K562 (cell line): ENCODE data around the gene MTA1. TPM values are rescaled to one million over a fixed set of nuclear protein-coding genes. Genes with fewer than 3 reads are reported as not detected.

Source experiments
- ATAC-seq: fragments of 200-7000 bp; cut with Tn5 transposase; 3 replicates; pipeline ENCODE4 v1.9.1; 2020; ENCODE audit warnings: moderate library complexity
- BruUV-seq: library from RNA; stranded (reverse); fragments of 400-500 nt; replicated peaks from 2 replicates; lab custom pipeline; 2021; lab: Mats Ljungman, UMichigan
- CTCF ChIA-PET: fragments of 300-600 bp; formaldehyde crosslinking; extraction: SDS; loops from one replicate; lab custom pipeline; 2021; ENCODE audit warnings: low intra/inter-chr PET ratio; lab: Yijun Ruan, JAX
- POLR2A ChIA-PET: fragments of 300-600, 350-650 bp; sonication (Branson Sonifier 250); formaldehyde crosslinking; extraction: SDS; loops from one replicate; lab custom pipeline; 2021; ENCODE audit warnings: antibody characterized with exemption, inconsistent platforms; lab: Yijun Ruan, JAX
- DNase-seq, 4 experiments: peaks; one replicate each; pipeline versions ENCODE4 v3.0.0 to v3.0.0-alpha.2; 2011 to 2018; ENCODE audit warnings: low spot score in 3 of 4, mixed read lengths in 3 of 4; ENCODE audit errors: extremely low read depth in 1 of 4
- FAIRE-seq: peaks from 2 replicates; lab custom pipeline; 2011; peaks lifted over from hg19 to GRCh38; lab: Jason Lieb, UNC
- H2AFZ ChIP-seq: 2 replicates; pipeline ENCODE4 v1.6.0; 2011; ENCODE audit warnings: low read depth, low read length, control low read depth, inconsistent platforms
- H3K27ac ChIP-seq: fragments of 200-600 bp; 3 replicates; pipeline ENCODE4 v1.8.0; 2011; ENCODE audit warnings: low read depth, mild to moderate bottlenecking, control low read depth, inconsistent platforms, low read length, moderate library complexity, mixed read lengths; ENCODE audit errors: extremely low read depth
- H3K27me3 ChIP-seq, 2 experiments: fragments of 300-600 bp in 1 of 2; 2 replicates in 1 of 2; 3 replicates in 1 of 2; pipeline versions ENCODE4 v1.6.0 to v1.8.0; 2011; ENCODE audit warnings: inconsistent platforms in 2 of 2, low read length in 2 of 2, mild to moderate bottlenecking in 1 of 2, mixed read lengths in 1 of 2, moderate library complexity in 1 of 2; ENCODE audit not compliant: control insufficient read depth in 2 of 2, insufficient read depth in 2 of 2
- H3K36me3 ChIP-seq: fragments of 300-600 bp; 3 replicates; pipeline ENCODE4 v1.8.0; 2011; ENCODE audit warnings: mild to moderate bottlenecking, low read length, inconsistent platforms; ENCODE audit not compliant: control insufficient read depth, insufficient read depth
- H3K4me1 ChIP-seq, 2 experiments: fragments of 200-600 bp in 1 of 2; replicated peaks in 1 of 2; 2 replicates in 1 of 2; 3 replicates in 1 of 2; pipeline versions ENCODE4 v1.5.1 to v1.8.0; 2011; ENCODE audit warnings: inconsistent platforms in 2 of 2, low read length in 2 of 2, mild to moderate bottlenecking in 1 of 2, mixed read lengths in 1 of 2, moderate library complexity in 1 of 2; ENCODE audit not compliant: control insufficient read depth in 2 of 2, insufficient read depth in 2 of 2
- H3K4me2 ChIP-seq: 2 replicates; pipeline ENCODE4 v1.6.1; 2011; ENCODE audit warnings: low read length, control low read depth, inconsistent platforms, mixed read lengths; ENCODE audit not compliant: insufficient read depth
- H3K4me3 ChIP-seq: fragments of 200-600 bp; sonication (generic), shearing (Covaris generic); 2 replicates; pipeline ENCODE4 v1.5.1; 2016; ENCODE audit warnings: control low read depth, inconsistent platforms
- H3K79me2 ChIP-seq: fragments of 200-600 bp; 3 replicates; pipeline ENCODE4 v1.8.0; 2011; ENCODE audit warnings: low read length, inconsistent platforms; ENCODE audit not compliant: control insufficient read depth, insufficient read depth
- H3K9ac ChIP-seq, 2 experiments: 2 replicates each; pipeline versions ENCODE4 v1.6.0 to v1.6.1; 2011; ENCODE audit warnings: low read depth in 2 of 2, low read length in 2 of 2, control low read depth in 1 of 2, inconsistent platforms in 1 of 2, mild to moderate bottlenecking in 1 of 2, mixed read lengths in 1 of 2; ENCODE audit not compliant: insufficient read depth in 1 of 2
- H3K9me1 ChIP-seq: one replicate; pipeline ENCODE4 v1.6.0; 2011; ENCODE audit warnings: inconsistent platforms, mild to moderate bottlenecking, low read length, moderate library complexity; ENCODE audit not compliant: control insufficient read depth, insufficient read depth
- H3K9me3 ChIP-seq: replicated peaks from 2 replicates; pipeline ENCODE4 v1.5.1; 2011; ENCODE audit warnings: low read depth, low read length, inconsistent platforms; ENCODE audit not compliant: control insufficient read depth, insufficient read depth
- H4K20me1 ChIP-seq: replicated peaks from 2 replicates; pipeline ENCODE4 v1.6.1; 2011; ENCODE audit warnings: low read length, inconsistent platforms, mixed read lengths; ENCODE audit not compliant: control insufficient read depth, insufficient read depth
- ARID3A ChIP-seq: IDR thresholded peaks from 2 replicates; pipeline ENCODE4 v1.6.1; 2012; ENCODE audit warnings: low read depth, low read length, improper control_type of control experiment, borderline replicate concordance
- E2F3 ChIP-seq: fragments of 250-450 bp; sonication (Bioruptor Pico); IDR thresholded peaks from 2 replicates; pipeline ENCODE4 v1.4.0; 2020; ENCODE audit warnings: mild to moderate bottlenecking
- PCBP2 ChIP-seq: fragments of 200-400 bp; formaldehyde crosslinking; IDR thresholded peaks from 2 replicates; pipeline ENCODE4 v1.6.1; 2018; ENCODE audit warnings: low read length, low read depth, mild to moderate bottlenecking, moderate library complexity; ENCODE audit not compliant: poor library complexity, severe bottlenecking
- PHTF2 ChIP-seq: fragments of 250-450 bp; sonication (Bioruptor Pico); IDR thresholded peaks from 2 replicates; pipeline ENCODE4 v1.5.0; 2021; ENCODE audit warnings: mild to moderate bottlenecking
- POLR2H ChIP-seq: IDR thresholded peaks from 2 replicates; pipeline ENCODE4 v1.6.1; 2016; ENCODE audit warnings: missing genetic modification characterization, low read depth, mild to moderate bottlenecking, control low read depth, missing compliant biosample characterization, moderate library complexity
- PREB ChIP-seq: sonication (generic); formaldehyde crosslinking; IDR thresholded peaks from 2 replicates; pipeline ENCODE4 v1.8.1; 2023; ENCODE audit warnings: mild to moderate bottlenecking, missing genetic modification reagents
- SP2 ChIP-seq: IDR thresholded peaks from 2 replicates; pipeline ENCODE4 v1.6.1; 2011; ENCODE audit warnings: mild to moderate bottlenecking, low read depth, low read length, moderate library complexity; ENCODE audit not compliant: poor library complexity, severe bottlenecking; ENCODE audit errors: extremely low read depth
- ZNF431 ChIP-seq: sonication (generic); formaldehyde crosslinking; IDR thresholded peaks from 2 replicates; pipeline ENCODE4 v1.8.0; 2022; ENCODE audit warnings: mild to moderate bottlenecking, missing genetic modification reagents
- ZNF740 ChIP-seq, 3 experiments: fragments of 200-800 bp in 1 of 3; sonication (Bioruptor generic) in 1 of 3; sonication (generic) in 1 of 3; formaldehyde crosslinking in 1 of 3; IDR thresholded peaks; 2 replicates each; pipeline versions ENCODE4 v1.6.1 to v1.8.0; 2016 to 2022; ENCODE audit warnings: mild to moderate bottlenecking in 2 of 3, missing compliant biosample characterization in 2 of 3, missing genetic modification characterization in 2 of 3, missing genetic modification reagents in 1 of 3
- ZNF785 ChIP-seq: fragments of 250-450 bp; sonication (Bioruptor Pico); IDR thresholded peaks from 2 replicates; pipeline ENCODE4 v1.4.0; 2020; ENCODE audit warnings: mild to moderate bottlenecking
- ZZZ3 ChIP-seq: fragments of 450-650 bp; IDR thresholded peaks from 2 replicates; pipeline ENCODE4 v1.6.1; 2016; ENCODE audit warnings: antibody characterized with exemption, mild to moderate bottlenecking, moderate library complexity
- WGBS: fragments of 100-300 bp; shearing (Covaris generic); methylation state at CpG from one replicate; pipeline ENCODE4 v1.1.6; 2016; ENCODE audit warnings: low coverage, mixed read lengths; ENCODE audit not compliant: insufficient coverage; ENCODE audit errors: missing lambda C conversion rate; 5-methylcytosine and 5-hydroxymethylcytosine counted together
- in situ Hi-C: fragments of 300-500 bp; cut with MboI; formaldehyde crosslinking; loops from 4 replicates; pipeline ENCODE4 v1.15.0; 2018; ENCODE audit warnings: inconsistent platforms, mixed read lengths
- intact Hi-C: fragments of 100-400 bp; cut with micrococcal nuclease; formaldehyde crosslinking; loops from 2 replicates; pipeline ENCODE4 v1.14.2; 2022
- polyA plus RNA-seq, 8 experiments: library from polyadenylated mRNA; depleted of rRNA in 4 of 8; stranded (reverse) in 5 of 8; unstranded in 3 of 8; fragments of >200 nt; fragmentation: Nextera tagmentation in 2 of 8; fragmentation: Illumina TruSeq in 1 of 8; extraction: Ambion mirVana in 2 of 8; extraction: Trizol in 1 of 8; gene quantifications; 2 replicates each; pipeline versions ENCODE4 v1.2.1 to v1.2.3, GENCODE V29; 2011 to 2014; ENCODE audit warnings: inconsistent platforms in 1 of 8, missing spikeins in 1 of 8
- total RNA-seq, 7 experiments: library from RNA; depleted of rRNA in 6 of 7; stranded (reverse); fragments of >200 nt in 6 of 7; fragmentation: Illumina TruSeq in 2 of 7; extraction: Trizol in 2 of 7; gene quantifications; 2 replicates each; pipeline versions ENCODE4 v1.2.1 to v1.2.3, GENCODE V29; 2011 to 2021; ENCODE audit warnings: low replicate concordance in 1 of 7

MTA1 gene
- total and polyA plus RNA-seq, 9 of the 15 experiments (the other 6 are each of a cell fraction or from before 2014, with no cell fraction given) = 0.13 to 118 (median 32.3) TPM

- H3K9me3 ChIP-seq = no peaks in the 10 kb centered on the region; the same call in 1 of the 2 replicates
- no peaks in the 10 kb centered on the region for H3K9me1 ChIP-seq
- peaks cover 0 to 16% of the 10 kb centered on the region in 2 experiments; a peak in 2 of 5 replicates for H3K4me1 ChIP-seq
- no peak for TF ChIP-seq PHTF2 (CRISPR knock-in tag)
- TF ChIP-seq ZNF785 (CRISPR knock-in tag) = no peak
- WGBS = 84% methylated on average over 9 of the region's 9 CpGs
- H3K9ac ChIP-seq = no peak overlapping the region; a peak in 1 of 4 replicates
- in situ Hi-C loops = no loop called here
- no TSS peak for BruUV-seq
- H4K20me1 ChIP-seq = no peaks in the 10 kb centered on the region
- H3K36me3 ChIP-seq = peaks cover 40% of the 10 kb centered on the region; the same call in 2 of the 3 replicates
- intact Hi-C loops = no loop called here
- no peak overlapping the region for H3K27ac ChIP-seq
- H2AFZ ChIP-seq = no peak overlapping the region
- ChIA-PET POLR2A (interaction anchor here (0.6 to 1.0 kb wide), 3 partner anchors 10 to 18 kb away, joined by 3 read pairs; no protein-coding TSS in a partner anchor), CTCF (no interaction called here)
- H3K27me3 ChIP-seq = no peaks in the 10 kb centered on the region
- H3K4me3 ChIP-seq = no peak overlapping the region
- FAIRE-seq (no peak), ATAC-seq (no peak), DNase-seq (no peak)
- peaks cover 82% of the 10 kb centered on the region for H3K79me2 ChIP-seq
- H3K4me2 ChIP-seq = no peak overlapping the region
Observed at GRCh38 chr14:105430565-105430964, 10.9 kb downstream of the MTA1 start.

GRCh38 chr14:105431256-105431655 lies 11.6 kb downstream of the MTA1 start:
- intact Hi-C loops = no loop called here
- Histone ChIP-seq H2AFZ (no peak overlapping the region), H3K36me3 (peaks cover 36% of the 10 kb centered on the region; the same call in 2 of the 3 replicates), H3K9me3 (no peaks in the 10 kb centered on the region; the same call in 1 of the 2 replicates), H3K4me1 (peaks cover 0 to 12% of the 10 kb centered on the region in 2 experiments; a peak in 2 of 5 replicates), H3K9me1 (no peaks in the 10 kb centered on the region), H3K27me3 (no peaks in the 10 kb centered on the region), H3K27ac (no peak overlapping the region), H3K4me2 (no peak overlapping the region), H3K79me2 (peaks cover 83% of the 10 kb centered on the region), H4K20me1 (no peaks in the 10 kb centered on the region), H3K4me3 (no peak overlapping the region), H3K9ac (no peak overlapping the region)
- WGBS = 75% methylated on average over 1 of the region's 1 CpG
- no TSS peak for BruUV-seq
- POLR2A ChIA-PET = interaction anchor here (0.6 to 1.0 kb wide), 2 partner anchors 11 to 28 kb away, joined by 3 read pairs; no protein-coding TSS in a partner anchor
- in situ Hi-C loops = no loop called here
- CTCF ChIA-PET = no interaction called here
- ATAC-seq (no peak), DNase-seq (no peak), FAIRE-seq (no peak)
- TF ChIP-seq POLR2H (tag) (no peak), ZNF740 (CRISPR knock-in tag; IDR thresholded peaks at IDR 0.05) (no peak), ZNF740 (tag; IDR thresholded peaks at IDR 0.05) (no peak), ZZZ3 (no peak), E2F3 (CRISPR knock-in tag) (no peak), SP2 (no peak), ZNF431 (CRISPR knock-in tag) (no peak), PREB (CRISPR knock-in tag) (no peak), ARID3A (no peak), PCBP2 (no peak)
